Sigmoid colon (tissue), 4 donors: ENCODE data around the gene DUSP9.

Experiments used
- CTCF ChIP-seq, 4 experiments: fragments of 450-650 bp in 3 of 4; fragments of 200-600 bp in 1 of 4; IDR thresholded peaks; one replicate each; pipeline ENCODE4 v1.5.1; 2016 to 2019; ENCODE audit warnings: antibody characterized with exemption in 4 of 4, mild to moderate bottlenecking in 3 of 4, moderate library complexity in 2 of 4
- EP300 ChIP-seq, 4 donors: sonication (generic); formaldehyde crosslinking; IDR thresholded peaks; one replicate each; pipeline ENCODE4 v1.6.1; 2017; ENCODE audit warnings: antibody characterized with exemption in 4 of 4
- POLR2A ChIP-seq, 2 donors: fragments of 450-650 bp; IDR thresholded peaks; one replicate each; pipeline ENCODE4 v1.6.1; 2016; ENCODE audit warnings: antibody characterized with exemption in 2 of 2, mild to moderate bottlenecking in 2 of 2, moderate library complexity in 2 of 2
- POLR2AphosphoS5 ChIP-seq, 4 donors: sonication (generic); formaldehyde crosslinking; IDR thresholded peaks; one replicate each; pipeline ENCODE4 v1.6.1; 2017; ENCODE audit warnings: antibody characterized with exemption in 4 of 4

- TF ChIP-seq POLR2AphosphoS5 (IDR thresholded peaks at IDR 0.05) (no peak), EP300 (IDR thresholded peaks at IDR 0.05) (no peak), CTCF (IDR thresholded peaks at IDR 0.05) (no peak), POLR2A (IDR thresholded peaks at IDR 0.05) (no peak)
These were observed 24.9 kb upstream of the DUSP9 start for GRCh38 chrX:153621949-153622598.
